Measurements from ENCODE around the gene LPIN3. TPM values are rescaled to one million over a fixed set of nuclear protein-coding genes. Genes with fewer than 3 reads are reported as not detected.

LPIN3 gene
- polyA plus RNA-seq, 3 donors, result 0.01 TPM; not detected in 2

GRCh38 chr20:41386502-41387427, 46.1 kb downstream of the LPIN3 start:
- H3K4me3 Mint-ChIP-seq, result no peak overlapping the region
- Histone ChIP-seq H3K79me2 (ENCODE audit: insufficient read depth, low read length) (no peaks in the 10 kb centered on the region), H3K36me3 (replicated peaks in 1 of 2; ENCODE audit: control insufficient read depth in 1 of 2, insufficient read depth in 2 of 2, low read length in 2 of 2) (no peaks in the 10 kb centered on the region), H3K27me3 (ENCODE audit: control insufficient read depth in 2 of 2, insufficient read depth in 2 of 2, low read length in 2 of 2) (no peaks in the 10 kb centered on the region), H2AFZ (ENCODE audit: insufficient read depth, low read depth, low read length, poor library complexity, severe bottlenecking) (no peak overlapping the region), H3K4me2 (replicated peaks; ENCODE audit: extremely low read depth, low read length, poor library complexity, severe bottlenecking) (no peak overlapping the region), H3K4me1 (ENCODE audit: control insufficient read depth in 1 of 2, insufficient read depth in 2 of 2, low read length in 2 of 2) (no peaks in the 10 kb centered on the region), H3K4me3 (replicated peaks in 1 of 3; ENCODE audit: low read depth in 2 of 3, low read length in 3 of 3) (no peak overlapping the region), H3K27ac (ENCODE audit: low read depth in 1 of 2, low read length in 2 of 2) (no peak overlapping the region), H3K9me3 (replicated peaks in 1 of 2; ENCODE audit: control insufficient read depth in 1 of 2, insufficient read depth in 1 of 2, low read length in 2 of 2) (no peaks in the 10 kb centered on the region), H3K9ac (ENCODE audit: insufficient read depth, low read length, poor library complexity, severe bottlenecking) (no peak overlapping the region), H4K20me1 (ENCODE audit: insufficient read depth, low read length) (no peaks in the 10 kb centered on the region)
- peaks cover 11 to 32% (median 15%) of the 10 kb centered on the region in 3 donors for H3K27me3 Mint-ChIP-seq (ENCODE audit: low read depth in 3 of 3)
- TF ChIP-seq CTCF (IDR thresholded peaks at IDR 0.05), result no peak
- no peaks in the 10 kb centered on the region for H3K36me3 Mint-ChIP-seq
- H3K9me3 Mint-ChIP-seq, result peaks cover 0 to 3% (median 1%) of the 10 kb centered on the region in 7 donors
- no peaks in the 10 kb centered on the region for H3K4me1 Mint-ChIP-seq
- no peak overlapping the region for H3K27ac Mint-ChIP-seq
- intact Hi-C loops (cut with micrococcal nuclease), result no loop called here
- DNase-seq, result no peak
- WGBS (ENCODE audit: insufficient coverage), result 87% methylated on average over 11 of the region's 14 CpGs

GRCh38 chr20:41387444-41387851, 46.8 kb downstream of the LPIN3 start:
- Histone ChIP-seq H3K4me2 (replicated peaks; ENCODE audit: extremely low read depth, low read length, poor library complexity, severe bottlenecking) (no peak overlapping the region), H3K4me1 (ENCODE audit: control insufficient read depth in 1 of 2, insufficient read depth in 2 of 2, low read length in 2 of 2) (no peaks in the 10 kb centered on the region), H3K36me3 (replicated peaks in 1 of 2; ENCODE audit: control insufficient read depth in 1 of 2, insufficient read depth in 2 of 2, low read length in 2 of 2) (no peaks in the 10 kb centered on the region), H3K27ac (ENCODE audit: low read depth in 1 of 2, low read length in 2 of 2) (no peak overlapping the region), H3K9ac (ENCODE audit: insufficient read depth, low read length, poor library complexity, severe bottlenecking) (no peak overlapping the region), H2AFZ (ENCODE audit: insufficient read depth, low read depth, low read length, poor library complexity, severe bottlenecking) (no peak overlapping the region), H3K9me3 (replicated peaks in 1 of 2; ENCODE audit: control insufficient read depth in 1 of 2, insufficient read depth in 1 of 2, low read length in 2 of 2) (no peaks in the 10 kb centered on the region), H3K4me3 (replicated peaks in 1 of 3; ENCODE audit: low read depth in 2 of 3, low read length in 3 of 3) (no peak overlapping the region), H3K27me3 (ENCODE audit: control insufficient read depth in 2 of 2, insufficient read depth in 2 of 2, low read length in 2 of 2) (no peaks in the 10 kb centered on the region), H3K79me2 (ENCODE audit: insufficient read depth, low read length) (no peaks in the 10 kb centered on the region), H4K20me1 (ENCODE audit: insufficient read depth, low read length) (no peaks in the 10 kb centered on the region)
- Mint-ChIP-seq H3K4me3 (no peak overlapping the region), H3K27me3 (ENCODE audit: low read depth in 3 of 3) (peaks cover 7 to 28% (median 13%) of the 10 kb centered on the region in 3 donors), H3K9me3 (peaks cover 0 to 3% (median 1%) of the 10 kb centered on the region in 7 donors), H3K27ac (peak overlapping the region in 1 of 7 donors; percentile 4), H3K4me1 (no peaks in the 10 kb centered on the region), H3K36me3 (no peaks in the 10 kb centered on the region)
- intact Hi-C loops (cut with micrococcal nuclease), result no loop called here
- no peak for DNase-seq
- whole genome bisulfite sequencing (ENCODE audit: insufficient coverage), result 75% methylated on average over 8 of the region's 9 CpGs
- no peak for TF ChIP-seq CTCF (IDR thresholded peaks at IDR 0.05)
